Epithelial cell of esophagus (primary cell): ENCODE results near the gene ADPRHL1.

Experiments used
- DNase-seq: peaks from one replicate; pipeline ENCODE4 v3.0.0; 2010; ENCODE audit warnings: low read depth
- H3K4me3 ChIP-seq: 2 replicates; pipeline ENCODE4 v1.5.1; 2011; ENCODE audit warnings: mild to moderate bottlenecking, low read length, control low read depth
- TF ChIP-seq, protein P1 (sequence below): IDR thresholded peaks from 2 replicates; pipeline ENCODE4 v1.5.1; 2011; ENCODE audit warnings: low read depth, mild to moderate bottlenecking, low read length, control low read depth, inconsistent platforms; ENCODE audit not compliant: insufficient read depth; ENCODE audit errors: missing control alignments

Gene ADPRHL1

DNA sequence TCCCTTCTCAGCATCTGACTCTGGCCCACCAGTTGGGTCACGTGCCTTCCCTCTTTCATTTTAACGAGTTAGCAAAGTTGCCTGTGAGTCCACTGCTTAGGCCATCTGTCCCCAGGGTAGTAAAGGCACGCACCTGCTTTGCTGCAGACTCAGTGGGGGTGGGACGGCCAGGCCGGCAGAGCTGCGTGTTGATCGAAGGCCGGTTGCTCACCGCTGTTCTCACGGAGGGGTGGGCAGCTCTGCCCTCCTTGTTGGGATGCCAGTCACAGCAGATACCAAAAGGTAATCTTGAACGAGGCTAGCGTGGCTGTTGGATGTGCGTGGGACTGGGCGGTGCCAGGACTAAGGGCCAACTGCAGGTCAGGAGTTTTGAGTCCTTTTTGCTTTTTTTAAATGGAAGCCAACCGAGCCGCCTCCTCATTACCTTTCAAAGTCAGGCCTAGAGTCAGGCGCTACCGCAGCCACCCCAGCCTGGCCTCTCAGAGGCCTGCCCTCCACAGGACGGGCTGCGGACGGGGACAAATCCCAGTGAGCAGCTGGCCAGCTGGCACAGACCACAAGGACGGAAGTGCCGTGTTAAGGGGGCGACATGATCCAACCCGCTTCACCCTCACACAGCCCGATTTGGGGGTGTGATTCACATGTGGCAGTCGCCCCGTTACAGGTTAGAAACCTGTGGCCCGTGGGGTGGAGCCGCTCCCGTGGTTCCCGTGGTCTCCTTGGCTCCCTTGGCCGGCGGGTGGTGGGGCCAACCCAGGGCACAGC is 20.6 kb downstream of the ADPRHL1 start:
- TF ChIP-seq, protein P1, sequence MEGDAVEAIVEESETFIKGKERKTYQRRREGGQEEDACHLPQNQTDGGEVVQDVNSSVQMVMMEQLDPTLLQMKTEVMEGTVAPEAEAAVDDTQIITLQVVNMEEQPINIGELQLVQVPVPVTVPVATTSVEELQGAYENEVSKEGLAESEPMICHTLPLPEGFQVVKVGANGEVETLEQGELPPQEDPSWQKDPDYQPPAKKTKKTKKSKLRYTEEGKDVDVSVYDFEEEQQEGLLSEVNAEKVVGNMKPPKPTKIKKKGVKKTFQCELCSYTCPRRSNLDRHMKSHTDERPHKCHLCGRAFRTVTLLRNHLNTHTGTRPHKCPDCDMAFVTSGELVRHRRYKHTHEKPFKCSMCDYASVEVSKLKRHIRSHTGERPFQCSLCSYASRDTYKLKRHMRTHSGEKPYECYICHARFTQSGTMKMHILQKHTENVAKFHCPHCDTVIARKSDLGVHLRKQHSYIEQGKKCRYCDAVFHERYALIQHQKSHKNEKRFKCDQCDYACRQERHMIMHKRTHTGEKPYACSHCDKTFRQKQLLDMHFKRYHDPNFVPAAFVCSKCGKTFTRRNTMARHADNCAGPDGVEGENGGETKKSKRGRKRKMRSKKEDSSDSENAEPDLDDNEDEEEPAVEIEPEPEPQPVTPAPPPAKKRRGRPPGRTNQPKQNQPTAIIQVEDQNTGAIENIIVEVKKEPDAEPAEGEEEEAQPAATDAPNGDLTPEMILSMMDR: no peak
- H3K4me3 ChIP-seq: no peak overlapping the region
- DNase-seq: no peak

DNA sequence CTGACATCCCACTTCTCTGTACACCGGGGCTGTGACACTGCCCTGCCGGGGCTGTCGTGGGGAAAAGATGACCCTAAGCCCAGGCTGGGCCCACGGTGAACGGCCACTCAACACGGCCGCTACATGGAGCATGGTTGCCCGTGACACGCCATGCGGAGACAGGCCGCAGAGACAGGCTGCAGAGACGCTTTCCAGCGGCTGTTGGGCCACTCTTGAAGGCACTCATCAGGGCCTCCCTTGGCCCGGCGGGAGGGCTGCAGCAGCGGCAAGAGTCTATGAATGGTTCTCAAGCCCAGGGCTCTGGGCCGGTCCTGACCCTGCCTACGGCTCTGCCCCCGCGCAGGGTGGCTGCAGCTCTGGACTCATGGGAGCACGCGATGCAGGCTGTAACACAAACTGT is 22.1 kb downstream of the ADPRHL1 start:
- TF ChIP-seq, protein P1: no peak
- no peak overlapping the region for H3K4me3 ChIP-seq
- DNase-seq: no peak

DNA sequence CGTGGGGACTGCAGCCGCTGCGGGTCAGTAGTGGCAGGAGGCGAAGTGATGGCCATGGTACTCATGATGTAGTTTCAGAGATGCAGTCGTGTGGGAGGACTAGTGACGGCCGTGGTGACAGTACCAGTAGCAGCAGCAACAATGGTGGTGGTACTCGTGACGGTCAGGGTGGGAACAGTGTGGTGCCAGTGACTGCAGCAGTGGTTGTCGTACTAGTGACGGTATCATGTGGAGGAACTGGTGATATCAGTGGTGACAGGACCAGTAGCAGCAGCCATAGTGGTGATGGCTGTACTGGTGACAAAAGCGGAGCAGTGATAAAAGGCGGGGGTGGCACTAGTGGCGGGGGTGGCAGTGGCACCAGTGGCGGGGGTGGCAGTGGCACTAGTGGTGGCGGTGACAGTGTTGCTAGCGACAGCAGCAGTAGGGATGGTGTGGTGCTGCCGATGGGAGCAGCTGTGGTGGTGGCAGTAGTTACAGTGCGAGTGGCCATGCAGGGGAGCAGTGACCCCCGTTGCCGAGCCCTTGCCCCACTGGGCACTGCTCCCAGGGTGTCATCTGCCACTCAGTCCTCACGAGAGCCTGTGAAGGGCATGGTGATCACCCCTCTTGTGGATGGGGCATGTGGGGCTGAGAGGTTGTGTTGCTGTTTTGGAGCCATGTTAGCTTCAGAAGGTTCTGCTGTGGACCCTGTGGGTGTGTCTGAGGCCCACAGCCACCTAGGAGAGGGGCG is 22.7 kb downstream of the ADPRHL1 start:
- H3K4me3 ChIP-seq: no peak overlapping the region
- TF ChIP-seq, protein P1: no peak
- DNase-seq: no peak

DNA sequence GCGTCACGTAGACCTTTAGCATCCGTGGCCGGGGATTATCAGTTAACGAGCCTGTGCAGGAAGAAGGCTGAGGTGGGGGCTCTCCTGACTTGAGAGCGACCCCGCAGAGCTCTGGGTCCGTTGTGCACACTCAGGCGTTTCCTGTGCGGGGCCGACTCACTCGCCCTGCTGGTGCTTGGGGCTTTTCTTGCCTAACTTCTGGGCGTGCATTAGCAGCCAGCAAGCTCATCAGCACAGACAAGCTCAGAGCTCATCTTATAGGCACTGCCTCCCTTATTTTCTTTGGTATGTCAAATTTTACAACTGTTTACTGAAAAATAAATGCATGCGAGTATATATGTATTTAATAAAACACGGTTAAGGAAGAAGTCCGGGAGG is 23.7 kb downstream of the ADPRHL1 start:
- no peak for DNase-seq
- H3K4me3 ChIP-seq: no peak overlapping the region
- TF ChIP-seq, protein P1: no peak

DNA sequence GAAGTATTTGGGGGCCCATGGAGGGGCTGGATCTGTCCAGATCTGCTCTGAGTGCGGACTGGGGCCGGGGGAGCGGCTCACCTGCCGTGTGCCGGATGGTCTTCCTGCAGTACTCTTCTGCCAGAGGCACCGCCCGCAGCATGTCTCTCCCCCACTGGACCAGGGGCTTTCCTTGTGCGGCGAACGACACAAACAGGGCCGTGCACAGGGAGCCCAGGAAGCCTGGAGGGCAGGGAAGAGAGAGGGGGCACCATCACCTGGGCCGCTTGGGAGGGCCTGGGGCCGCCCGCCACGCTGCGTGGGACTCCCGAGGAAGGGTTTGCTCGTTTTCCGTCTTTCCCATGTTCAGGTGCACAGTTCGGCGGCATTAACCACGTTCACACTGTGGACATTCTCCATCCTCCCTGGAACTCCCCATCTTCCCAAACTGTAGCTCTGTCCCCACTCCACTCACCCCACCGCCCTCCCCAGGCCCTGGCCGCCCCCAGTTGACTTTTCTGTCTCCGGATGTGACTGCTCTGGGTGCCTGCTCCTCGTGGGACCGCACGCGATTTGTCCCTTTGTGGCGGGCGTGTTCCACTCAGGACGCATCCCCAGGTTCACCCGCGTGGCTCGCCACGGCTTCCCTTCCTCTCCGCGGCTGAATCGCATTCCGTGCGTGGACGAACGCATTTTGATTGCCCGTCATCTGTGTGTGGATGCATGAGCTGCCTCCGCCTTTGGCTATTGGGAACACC is 24.2 kb downstream of the ADPRHL1 start:
- no peak for DNase-seq
- H3K4me3 ChIP-seq: no peak overlapping the region
- TF ChIP-seq, protein P1: no peak

DNA sequence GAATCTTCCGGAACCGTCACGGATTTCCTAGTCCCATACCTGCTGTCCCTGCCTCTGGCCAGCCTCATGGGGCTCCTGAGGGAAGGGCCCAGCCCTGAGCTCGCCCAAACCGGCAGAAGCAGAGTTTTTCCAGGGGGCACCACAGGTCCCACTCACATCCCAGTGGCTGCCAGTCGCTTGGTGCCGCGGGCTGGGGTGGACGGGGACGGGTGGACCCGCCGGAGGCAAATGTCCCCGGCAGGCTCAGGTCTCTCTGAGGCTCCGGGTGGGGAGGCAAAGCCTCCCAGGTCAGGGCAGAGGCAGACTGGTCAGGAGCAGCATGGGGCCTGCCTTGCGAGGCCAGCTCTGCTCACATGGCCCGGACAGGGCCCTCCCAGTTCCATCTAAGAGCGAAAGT is 24.8 kb downstream of the ADPRHL1 start:
- TF ChIP-seq, protein P1: no peak
- H3K4me3 ChIP-seq: no peak overlapping the region
- DNase-seq: no peak
